Testis (tissue), 2 donors: ENCODE data around the gene UBQLN4.

Source experiments
- POLR2A ChIP-seq: fragments of 450-650 bp; IDR thresholded peaks from one replicate; pipeline ENCODE4 v1.6.1; 2017; ENCODE audit warnings: antibody characterized with exemption, mild to moderate bottlenecking, moderate library complexity
- TF ChIP-seq, protein P1 (sequence below), 3 experiments: fragments of 450-650 bp in 2 of 3; fragments of 200-600 bp in 1 of 3; sonication (generic) in 1 of 3; IDR thresholded peaks; one replicate each; pipeline ENCODE4 v1.5.1; 2016 to 2019; ENCODE audit warnings: antibody characterized with exemption in 3 of 3, mild to moderate bottlenecking in 2 of 3, moderate library complexity in 1 of 3

- TF ChIP-seq, protein P1, sequence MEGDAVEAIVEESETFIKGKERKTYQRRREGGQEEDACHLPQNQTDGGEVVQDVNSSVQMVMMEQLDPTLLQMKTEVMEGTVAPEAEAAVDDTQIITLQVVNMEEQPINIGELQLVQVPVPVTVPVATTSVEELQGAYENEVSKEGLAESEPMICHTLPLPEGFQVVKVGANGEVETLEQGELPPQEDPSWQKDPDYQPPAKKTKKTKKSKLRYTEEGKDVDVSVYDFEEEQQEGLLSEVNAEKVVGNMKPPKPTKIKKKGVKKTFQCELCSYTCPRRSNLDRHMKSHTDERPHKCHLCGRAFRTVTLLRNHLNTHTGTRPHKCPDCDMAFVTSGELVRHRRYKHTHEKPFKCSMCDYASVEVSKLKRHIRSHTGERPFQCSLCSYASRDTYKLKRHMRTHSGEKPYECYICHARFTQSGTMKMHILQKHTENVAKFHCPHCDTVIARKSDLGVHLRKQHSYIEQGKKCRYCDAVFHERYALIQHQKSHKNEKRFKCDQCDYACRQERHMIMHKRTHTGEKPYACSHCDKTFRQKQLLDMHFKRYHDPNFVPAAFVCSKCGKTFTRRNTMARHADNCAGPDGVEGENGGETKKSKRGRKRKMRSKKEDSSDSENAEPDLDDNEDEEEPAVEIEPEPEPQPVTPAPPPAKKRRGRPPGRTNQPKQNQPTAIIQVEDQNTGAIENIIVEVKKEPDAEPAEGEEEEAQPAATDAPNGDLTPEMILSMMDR (IDR thresholded peaks at IDR 0.05), result no peak
- no peak for TF ChIP-seq POLR2A
These were observed 16.2 kb upstream of the UBQLN4 start for GRCh38 chr1:156069490-156070455.
